Measurements from ENCODE around the gene TCTN2. TPM values are rescaled to one million over a fixed set of nuclear protein-coding genes. Genes with fewer than 3 reads are reported as not detected.

Gene TCTN2
- total and polyA plus RNA-seq, 9 of the 15 experiments (the other 6 are each of a cell fraction or from before 2014, with no cell fraction given): 0.58 to 5.5 (median 3.6) TPM

GRCh38 chr12:123743002-123743401, 72.1 kb downstream of the TCTN2 start (continued):
- TF ChIP-seq MLLT1 (IDR thresholded peaks at IDR 0.05) (no peak), ELF4 (CRISPR knock-in tag; IDR thresholded peaks at IDR 0.05) (peak; percentile 79), MIER1 (IDR thresholded peaks at IDR 0.05; ENCODE audit: low read depth) (no peak), CXXC5 (CRISPR knock-in tag; IDR thresholded peaks at IDR 0.05) (peak; percentile 52; the same call in 1 of the 2 replicates), BDP1 (IDR thresholded peaks at IDR 0.05; ENCODE audit: insufficient read depth, insufficient read length) (no peak), ZNF551 (CRISPR knock-in tag; IDR thresholded peaks at IDR 0.05) (no peak), MTF1 (CRISPR knock-in tag; IDR thresholded peaks at IDR 0.05; ENCODE audit: borderline replicate concordance) (no peak), RREB1 (CRISPR knock-in tag; IDR thresholded peaks at IDR 0.05) (no peak), HES1 (IDR thresholded peaks at IDR 0.05; ENCODE audit: low read depth) (no peak), HOMEZ (CRISPR knock-in tag; IDR thresholded peaks at IDR 0.05) (no peak), ZBTB2 (IDR thresholded peaks at IDR 0.05) (no peak), GABPB1 (CRISPR knock-in tag; IDR thresholded peaks at IDR 0.05) (peak; percentile 80), PML (IDR thresholded peaks at IDR 0.05; ENCODE audit: low read length) (no peak), OTX1 (CRISPR knock-in tag; IDR thresholded peaks at IDR 0.05) (peak; percentile 52; the same call in 1 of the 2 replicates), ZHX1 (conservative IDR thresholded peaks at IDR 0.05; ENCODE audit: low read length) (no peak)

Measured in K562 (cell line).